Measurements from ENCODE around the gene COL5A1. TPM values are rescaled to one million over a fixed set of nuclear protein-coding genes. Genes with fewer than 3 reads are reported as not detected.

COL5A1 gene
- polyA plus RNA-seq, 3 donors = 70.5 to 77.2 (median 77.0) TPM

- DNase-seq (ENCODE audit: low read depth in 3 of 3, low spot score in 2 of 3) = no peak
These were observed 47.2 kb downstream of the COL5A1 start for GRCh38 chr9:134688661-134689320.

- DNase-seq (ENCODE audit: low read depth in 3 of 3, low spot score in 2 of 3) = no peak
These were observed 47.9 kb downstream of the COL5A1 start for GRCh38 chr9:134689321-134690181.

- DNase-seq (ENCODE audit: low read depth in 3 of 3, low spot score in 2 of 3) = no peak
These were observed 48.7 kb downstream of the COL5A1 start for GRCh38 chr9:134690301-134690751.

GRCh38 chr9:134690946-134691694, 49.5 kb downstream of the COL5A1 start:
- DNase-seq (ENCODE audit: low read depth in 3 of 3, low spot score in 2 of 3) = no peak

- no peak for DNase-seq (ENCODE audit: low read depth in 3 of 3, low spot score in 2 of 3)
These were observed 50.3 kb downstream of the COL5A1 start for GRCh38 chr9:134691695-134692572.

- DNase-seq (ENCODE audit: low read depth in 3 of 3, low spot score in 2 of 3) = no peak
These were observed 50.9 kb downstream of the COL5A1 start for GRCh38 chr9:134692573-134692860.

GRCh38 chr9:134693011-134693410, 51.4 kb downstream of the COL5A1 start:
- DNase-seq (ENCODE audit: low read depth in 3 of 3, low spot score in 2 of 3) = no peak

GRCh38 chr9:134693641-134694367, 52.2 kb downstream of the COL5A1 start:
- no peak for DNase-seq (ENCODE audit: low read depth in 3 of 3, low spot score in 2 of 3)

- DNase-seq (ENCODE audit: low read depth in 3 of 3, low spot score in 2 of 3) = no peak
These were observed 52.7 kb downstream of the COL5A1 start for GRCh38 chr9:134694368-134694665.

- DNase-seq (ENCODE audit: low read depth in 3 of 3, low spot score in 2 of 3) = no peak
These were observed 53.1 kb downstream of the COL5A1 start for GRCh38 chr9:134694714-134695113.

- DNase-seq (ENCODE audit: low read depth in 3 of 3, low spot score in 2 of 3) = no peak
These were observed 53.5 kb downstream of the COL5A1 start for GRCh38 chr9:134695144-134695543.

- DNase-seq (ENCODE audit: low read depth in 3 of 3, low spot score in 2 of 3) = no peak
These were observed 54.8 kb downstream of the COL5A1 start for GRCh38 chr9:134696433-134696832.

GRCh38 chr9:134698111-134698510, 56.5 kb downstream of the COL5A1 start:
- no peak for DNase-seq (ENCODE audit: low read depth in 3 of 3, low spot score in 2 of 3)

GRCh38 chr9:134698587-134699342, 57.2 kb downstream of the COL5A1 start:
- DNase-seq (ENCODE audit: low read depth in 3 of 3, low spot score in 2 of 3) = no peak

GRCh38 chr9:134699343-134699740, 57.7 kb downstream of the COL5A1 start:
- DNase-seq (ENCODE audit: low read depth in 3 of 3, low spot score in 2 of 3) = no peak

- DNase-seq (ENCODE audit: low read depth in 3 of 3, low spot score in 2 of 3) = no peak
These were observed 59.2 kb downstream of the COL5A1 start for GRCh38 chr9:134700636-134701350.

- no peak for DNase-seq (ENCODE audit: low read depth in 3 of 3, low spot score in 2 of 3)
These were observed 60.1 kb downstream of the COL5A1 start for GRCh38 chr9:134701581-134702259.

- no peak for DNase-seq (ENCODE audit: low read depth in 3 of 3, low spot score in 2 of 3)
These were observed 60.7 kb downstream of the COL5A1 start for GRCh38 chr9:134702291-134702690.

Data from right renal cortex interstitium (tissue), 3 donors.